SIG-M5 treated with dmso at 0.1 percent for 504 hours (cell line): ENCODE measurements around the gene SORCS1.

Experiments used
- DNase-seq: peaks from one replicate; lab custom pipeline; 2025; ENCODE audit not compliant: unreplicated experiment; lab: John Stamatoyannopoulos, UW

SORCS1 gene

DNA sequence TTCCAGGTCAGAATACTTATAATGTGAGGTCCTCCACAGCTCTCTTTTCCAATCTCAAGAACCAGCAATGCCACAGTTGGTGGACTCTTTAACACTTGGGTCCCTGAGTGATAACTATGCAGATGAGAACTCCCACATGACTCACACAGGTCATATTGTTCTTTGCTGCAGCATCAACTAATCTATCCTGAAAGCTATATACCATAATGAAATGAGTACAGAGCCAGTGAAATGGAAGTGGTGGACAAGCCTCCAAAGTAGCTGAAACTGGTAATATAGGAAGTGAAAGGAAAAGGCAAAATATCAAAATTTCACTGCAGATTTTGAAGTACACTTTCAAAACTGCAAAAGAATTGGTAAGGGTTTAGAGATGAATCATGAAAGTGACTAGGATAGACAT, 45.6 kb downstream of the SORCS1 start:
- no peak for DNase-seq

DNA sequence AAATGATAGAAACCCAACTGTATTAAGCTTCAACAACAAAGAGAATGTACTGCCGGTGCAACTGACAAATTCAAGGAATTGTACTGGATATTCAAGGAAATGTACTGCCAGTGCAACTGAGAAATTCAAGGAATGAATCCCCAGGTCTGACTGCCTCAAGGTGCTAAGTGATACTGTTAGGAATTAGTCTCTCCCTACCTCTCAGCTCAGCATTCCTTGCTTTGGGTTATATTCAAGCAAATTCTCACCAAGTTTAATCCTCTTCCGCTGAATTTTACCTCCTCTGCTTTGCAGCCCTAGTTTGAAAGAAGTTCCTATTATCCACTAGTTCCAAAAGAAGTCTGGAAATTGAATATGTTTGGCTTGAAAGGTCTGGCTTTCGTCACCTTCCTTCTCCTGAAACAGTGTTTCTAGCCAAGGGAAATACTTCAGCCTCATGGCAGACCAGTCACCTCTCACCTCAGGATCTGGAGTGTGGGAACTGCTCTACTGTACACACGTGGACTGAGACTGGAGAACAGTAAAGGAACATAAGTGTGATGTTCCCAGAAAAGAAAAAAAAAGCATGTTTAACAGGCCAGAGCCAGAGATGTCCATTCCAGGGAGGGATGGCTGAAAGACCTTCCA, 60.4 kb downstream of the SORCS1 start:
- no peak for DNase-seq

DNA sequence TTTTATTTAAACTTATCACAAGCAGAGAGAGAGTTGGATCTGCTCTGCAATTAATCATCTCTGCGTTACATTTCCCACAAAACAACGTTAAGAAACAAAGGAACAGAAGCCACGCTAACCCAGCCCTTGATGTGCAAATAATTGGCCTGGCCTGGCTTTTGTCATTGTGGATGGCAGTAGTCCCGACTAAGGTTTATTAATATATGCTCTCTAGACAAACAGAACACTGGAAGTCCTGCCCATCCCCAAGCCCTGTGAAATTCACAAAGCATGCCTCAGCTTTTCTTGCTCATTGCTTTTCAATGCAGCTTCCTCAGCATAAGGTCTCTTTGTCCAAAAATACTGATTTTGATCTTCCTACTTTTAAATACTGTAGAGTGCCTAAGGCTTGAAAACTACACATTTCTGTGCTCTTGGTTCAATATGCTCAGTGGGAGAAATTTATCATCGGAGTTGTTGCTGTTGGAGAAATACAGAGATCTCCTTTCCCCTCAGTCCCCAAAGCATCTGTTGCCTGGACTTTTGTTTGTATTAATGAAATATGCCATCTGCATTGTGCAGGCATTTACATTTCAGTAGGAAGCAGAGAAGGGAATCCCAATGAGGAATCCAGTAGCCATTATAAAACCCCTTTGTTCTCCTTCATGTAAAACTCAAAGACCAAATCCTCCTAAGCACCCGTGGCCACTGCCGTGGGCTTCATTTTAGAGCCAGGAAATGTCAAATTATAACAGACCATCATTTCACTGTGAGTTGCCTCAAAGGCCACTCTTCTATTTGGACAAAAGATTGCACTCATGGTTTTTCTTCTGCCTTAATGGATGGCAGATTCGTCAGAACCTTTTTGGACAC, 61.1 kb downstream of the SORCS1 start:
- DNase-seq, result no peak

DNA sequence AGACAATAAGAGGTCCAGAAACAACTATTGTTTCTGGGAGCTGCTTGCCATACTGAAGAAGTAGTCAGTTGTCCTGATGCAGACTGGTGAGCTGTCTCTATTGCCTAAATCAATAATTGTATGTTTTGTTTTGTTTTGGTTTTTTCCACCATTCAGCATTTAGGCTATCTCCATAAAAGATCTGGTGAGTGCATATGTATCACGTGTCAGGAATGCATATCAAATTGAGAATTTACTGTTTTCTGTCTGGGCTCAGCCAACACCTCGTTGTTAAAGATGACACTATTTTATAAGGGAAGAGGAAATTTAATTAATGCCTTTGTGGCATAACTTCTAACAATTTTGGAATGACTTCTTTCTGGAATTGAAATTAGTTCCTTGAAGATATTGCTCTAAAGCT, 66.2 kb downstream of the SORCS1 start:
- no peak for DNase-seq

DNA sequence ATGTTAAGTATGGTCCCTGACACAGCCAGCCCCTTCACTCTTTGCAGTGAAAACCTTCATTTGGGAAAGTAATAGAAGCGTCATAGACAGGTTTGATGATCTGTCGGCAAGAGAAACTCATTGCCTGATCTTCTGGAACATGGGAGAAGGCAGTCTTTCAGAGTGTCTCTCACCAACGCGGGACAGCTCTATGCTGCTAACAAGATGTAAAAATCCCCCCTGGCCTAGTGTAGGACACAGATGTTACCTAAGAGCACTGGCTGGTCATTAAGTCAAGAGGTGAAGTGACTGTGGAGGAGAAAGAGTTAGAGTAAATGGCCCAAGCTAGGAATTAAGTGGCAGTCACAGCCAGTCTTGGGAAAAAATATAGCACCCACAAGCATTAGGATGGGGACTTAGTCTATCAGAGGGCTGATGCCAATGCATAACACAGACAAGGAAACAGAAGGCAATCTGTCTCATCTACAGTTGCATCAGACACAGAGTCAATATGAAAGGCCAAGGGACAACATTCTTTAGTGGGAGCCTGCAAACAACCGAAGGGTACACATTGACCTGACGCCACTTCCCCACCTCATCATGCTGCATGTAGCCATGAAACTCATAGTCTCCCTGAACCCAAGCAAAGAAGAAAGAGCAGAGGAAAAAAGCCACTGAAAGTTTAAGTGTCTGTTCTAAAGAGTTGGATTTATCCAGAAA, 69.5 kb downstream of the SORCS1 start:
- DNase-seq, result peak; percentile 1

DNA sequence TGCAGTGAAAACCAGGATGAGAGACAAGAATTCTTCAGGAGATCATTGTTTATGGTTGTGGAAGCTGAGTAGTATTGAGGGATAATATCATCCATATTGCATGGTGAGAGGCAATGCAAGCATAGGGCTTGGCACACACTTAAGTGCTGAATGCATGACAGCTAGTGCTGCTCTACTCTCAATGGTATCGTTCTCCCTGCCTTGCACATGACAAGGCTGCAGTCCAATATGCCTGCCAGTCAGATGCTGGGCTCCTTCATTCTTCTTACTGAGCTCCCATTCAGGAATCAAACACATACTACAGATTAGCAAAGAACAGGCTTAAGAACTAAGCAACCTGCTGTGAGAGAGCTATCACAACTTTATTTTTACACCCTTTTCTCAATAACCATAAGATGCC, 72.2 kb downstream of the SORCS1 start:
- no peak for DNase-seq

DNA sequence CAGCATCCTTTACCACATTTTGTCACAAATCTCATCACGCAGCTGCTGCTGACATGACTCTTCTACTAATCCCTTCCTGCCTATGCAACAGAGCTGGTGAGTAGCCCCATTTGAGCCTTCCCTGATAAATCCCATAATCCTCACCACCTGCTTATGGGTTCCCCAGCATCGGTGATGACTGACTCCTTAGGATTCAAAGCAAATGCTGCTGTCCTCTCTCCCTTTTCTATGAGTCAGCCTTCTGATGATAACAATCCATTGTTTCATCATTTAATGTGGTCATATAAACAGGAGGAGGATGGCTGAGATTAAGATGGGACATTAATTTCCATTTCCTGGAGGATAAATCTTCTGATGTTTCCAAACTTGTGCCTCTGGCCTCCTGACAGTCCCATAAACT, 73.4 kb downstream of the SORCS1 start:
- DNase-seq, result no peak

DNA sequence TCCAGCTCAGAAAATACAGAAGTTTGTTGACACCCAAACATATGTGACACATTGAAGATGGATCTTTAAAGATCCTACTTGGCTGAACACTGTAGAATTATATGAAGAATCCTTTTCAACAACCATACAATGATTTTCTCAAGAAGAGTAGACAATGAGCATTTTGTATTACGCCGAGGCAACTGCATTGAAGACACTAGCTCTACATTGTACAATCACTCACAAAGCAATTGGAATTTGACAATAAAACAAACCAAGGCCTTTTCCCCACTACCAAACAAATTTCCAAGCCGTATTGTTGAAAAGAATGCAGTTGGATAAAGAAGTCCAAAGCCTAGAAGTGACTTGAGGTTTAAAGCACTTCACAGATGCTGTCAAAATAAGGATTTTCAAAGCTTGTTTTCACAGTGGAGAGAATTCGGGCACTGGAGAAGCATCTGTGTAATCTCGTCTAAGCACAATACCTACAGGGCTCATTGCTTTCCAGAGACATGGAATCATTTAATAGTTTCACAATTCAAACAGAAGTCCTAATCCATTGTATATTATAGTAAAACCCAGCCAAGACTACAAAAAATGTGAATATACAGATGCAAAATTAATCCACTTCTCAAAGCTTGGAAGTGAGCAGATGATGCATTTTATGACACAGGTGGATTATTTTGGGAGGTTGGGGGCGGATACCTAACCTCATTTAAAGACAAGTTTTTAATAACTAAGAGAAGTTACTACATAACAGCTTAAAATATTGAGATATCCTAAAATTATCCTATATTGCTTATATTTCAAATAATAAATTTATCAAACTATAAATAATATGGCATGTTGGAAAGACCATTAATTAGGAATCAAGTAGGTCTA, 78.6 kb downstream of the SORCS1 start:
- no peak for DNase-seq

DNA sequence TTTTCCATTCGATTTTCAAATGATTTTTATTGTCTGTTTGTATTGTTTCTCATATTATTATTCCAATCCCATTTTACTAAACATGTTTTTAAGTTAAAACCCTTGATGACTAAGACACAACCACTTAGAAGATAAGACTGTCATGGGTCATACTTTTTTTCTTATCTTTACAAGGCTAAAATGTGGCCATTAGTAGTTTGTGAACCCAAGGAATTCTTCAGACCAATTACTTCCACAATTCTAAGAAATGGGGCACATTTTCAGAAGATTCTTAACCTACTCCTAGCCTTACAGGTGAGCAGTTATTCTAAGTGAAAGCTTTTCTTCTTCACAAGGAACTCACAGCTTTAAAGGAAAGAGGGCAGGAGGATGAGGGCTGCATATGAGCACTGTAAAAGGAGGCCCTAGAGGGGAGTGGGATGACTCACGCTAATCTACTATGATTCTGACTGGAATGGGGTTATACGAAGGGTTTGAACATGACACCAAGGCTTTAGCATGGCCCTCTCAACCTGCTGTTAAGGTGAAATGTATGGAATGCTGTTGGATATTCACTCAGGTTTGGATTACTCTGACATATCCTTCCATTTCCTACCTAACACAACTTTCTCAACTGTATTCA, 81.0 kb downstream of the SORCS1 start:
- DNase-seq, result no peak

DNA sequence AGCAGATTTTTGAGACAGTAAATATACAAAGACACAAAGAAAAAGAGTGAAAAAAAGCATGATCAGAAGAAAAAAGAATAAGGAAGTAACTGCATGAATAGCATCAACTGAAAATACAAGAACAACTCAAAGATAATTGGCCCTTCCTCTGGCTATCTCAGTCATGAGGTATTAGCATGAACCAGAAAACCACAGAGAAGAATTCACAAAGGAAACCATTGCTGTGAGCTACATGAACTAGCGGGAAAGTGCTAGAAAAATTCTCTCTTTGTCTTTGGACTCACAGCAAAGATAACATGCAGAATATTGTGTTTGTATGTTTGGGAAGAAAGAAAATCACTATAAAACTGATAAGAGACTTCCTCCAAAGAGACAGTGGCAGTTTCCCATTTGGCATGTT, 82.9 kb downstream of the SORCS1 start:
- DNase-seq, result no peak

DNA sequence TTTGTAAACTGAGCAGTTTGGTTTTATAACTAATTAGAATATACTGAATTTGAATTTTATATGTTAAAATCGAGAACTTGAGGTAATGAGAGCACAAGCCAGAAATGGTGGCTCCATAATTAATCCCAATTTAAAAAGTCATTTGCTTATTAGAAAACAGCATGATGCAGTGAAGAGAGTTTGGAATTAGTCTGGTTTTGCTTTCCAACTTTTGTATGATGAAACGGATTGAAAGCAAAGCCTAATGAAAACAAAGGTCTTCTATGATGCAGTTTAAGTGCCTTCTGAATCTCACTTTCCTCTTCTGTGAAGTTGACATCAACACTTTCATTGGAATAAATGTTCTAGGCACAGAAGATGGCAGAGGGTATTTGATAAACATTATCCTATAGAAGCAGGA, 89.4 kb downstream of the SORCS1 start:
- DNase-seq, result no peak

DNA sequence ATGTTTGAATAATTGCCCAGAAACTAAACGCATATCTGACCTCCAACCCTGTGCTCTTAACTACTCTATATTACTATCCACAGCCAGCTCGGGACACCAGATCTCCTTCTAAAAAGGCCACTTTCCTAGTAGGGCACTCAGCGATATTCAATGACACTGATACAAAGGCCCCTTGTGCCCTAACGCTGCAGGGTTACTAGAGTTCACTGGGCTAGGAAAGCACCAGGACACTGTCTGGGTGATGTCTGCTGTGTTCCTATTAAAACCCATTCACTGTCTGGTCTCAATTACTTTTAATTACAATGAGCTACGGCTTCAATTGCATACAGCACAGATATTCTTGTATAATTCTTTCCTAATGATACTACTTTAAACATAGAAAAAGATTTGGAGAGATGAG, 91.7 kb downstream of the SORCS1 start:
- DNase-seq, result no peak

DNA sequence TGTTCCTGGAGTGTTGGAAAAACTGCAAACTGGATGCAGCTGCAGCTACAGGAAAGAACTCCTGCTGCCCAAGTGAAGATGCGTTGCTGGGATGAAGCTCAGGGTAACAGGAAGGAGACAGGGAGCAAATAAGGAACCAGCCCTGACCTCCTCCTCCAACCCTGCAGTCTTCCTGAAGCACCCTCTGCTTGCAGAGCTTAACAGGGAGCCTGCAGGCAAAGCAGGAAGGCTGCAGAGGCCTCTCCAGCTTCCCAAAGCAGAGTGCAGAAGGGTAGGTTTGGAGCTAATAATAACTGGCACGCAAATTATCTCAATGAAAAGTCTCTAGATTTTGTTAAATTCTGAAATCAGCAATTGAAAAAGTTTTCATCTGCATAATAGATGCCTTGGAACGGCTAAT, 92.5 kb downstream of the SORCS1 start:
- no peak for DNase-seq

DNA sequence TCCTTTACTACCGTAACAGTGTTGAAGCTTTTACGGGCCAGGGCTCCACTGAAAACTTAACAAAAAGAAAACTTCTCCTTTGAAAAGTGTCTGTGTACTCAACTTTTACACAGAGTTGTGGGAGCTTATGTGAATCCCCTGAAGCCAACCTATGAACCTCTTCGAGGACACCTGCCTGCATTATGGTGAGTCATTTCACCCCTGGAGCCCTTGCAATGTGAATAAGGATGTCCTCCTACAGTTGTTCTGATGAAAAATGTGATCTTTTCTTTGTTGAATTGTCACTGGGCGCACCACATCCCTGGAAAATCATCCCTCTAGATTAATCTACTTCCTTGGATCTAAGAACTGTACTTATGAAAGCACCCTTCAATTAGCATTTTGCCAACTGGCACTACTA, 93.2 kb downstream of the SORCS1 start:
- DNase-seq, result no peak

DNA sequence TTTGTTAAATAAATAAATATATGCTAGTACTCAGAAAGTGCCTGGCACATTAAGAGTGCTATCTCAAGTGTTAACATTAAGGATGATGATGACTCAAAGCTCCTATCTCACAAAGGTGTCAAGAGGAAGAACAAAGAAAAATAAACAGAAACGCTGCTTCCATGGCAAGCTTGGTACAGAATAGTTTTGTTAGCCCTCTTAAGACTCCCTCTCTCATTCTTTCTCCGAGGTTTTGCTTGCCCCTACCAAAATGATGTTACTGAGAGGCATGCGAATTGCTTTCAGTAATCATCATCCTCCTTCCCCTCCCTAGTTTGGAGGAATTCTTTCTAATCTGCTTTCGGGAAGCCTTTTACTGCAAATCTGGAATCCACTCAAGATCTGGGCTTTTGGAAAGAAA, 96.7 kb downstream of the SORCS1 start:
- no peak for DNase-seq

DNA sequence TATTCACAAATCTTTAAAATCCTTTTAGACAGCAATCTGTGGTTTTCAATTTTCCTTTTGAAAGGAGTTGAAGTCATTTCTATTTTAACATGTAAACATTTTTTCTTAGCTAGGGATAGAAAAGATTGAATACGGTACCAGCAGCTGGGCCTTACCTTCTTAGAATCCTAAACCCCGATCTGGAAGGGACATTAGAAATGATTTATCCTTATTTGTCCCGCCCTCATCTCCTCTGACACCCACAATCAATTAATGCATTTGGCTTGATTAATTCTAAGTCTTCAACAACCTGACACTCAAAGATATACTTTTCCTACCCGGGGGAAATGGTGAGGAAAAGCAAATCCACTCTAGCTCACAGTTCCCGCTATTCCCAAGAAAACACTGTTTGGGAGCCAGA, 100.4 kb downstream of the SORCS1 start:
- DNase-seq, result no peak

DNA sequence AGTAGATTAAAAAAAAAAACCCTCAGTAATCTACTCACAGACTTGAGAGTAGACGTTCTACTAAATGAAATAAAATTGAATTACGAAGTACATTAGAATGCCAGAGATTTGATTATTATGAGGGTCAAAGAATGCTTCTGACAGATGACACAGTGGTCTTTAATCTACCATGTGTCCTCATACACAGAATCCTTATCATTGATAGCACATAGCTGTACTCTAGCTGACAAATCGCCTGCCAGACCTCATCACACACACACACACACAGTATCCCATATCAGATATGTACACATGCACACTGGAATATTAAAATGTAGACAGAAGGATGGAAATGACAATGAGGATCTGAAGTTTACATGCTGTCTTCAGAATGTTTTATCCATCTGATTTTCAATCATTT, 104.6 kb downstream of the SORCS1 start:
- no peak for DNase-seq

DNA sequence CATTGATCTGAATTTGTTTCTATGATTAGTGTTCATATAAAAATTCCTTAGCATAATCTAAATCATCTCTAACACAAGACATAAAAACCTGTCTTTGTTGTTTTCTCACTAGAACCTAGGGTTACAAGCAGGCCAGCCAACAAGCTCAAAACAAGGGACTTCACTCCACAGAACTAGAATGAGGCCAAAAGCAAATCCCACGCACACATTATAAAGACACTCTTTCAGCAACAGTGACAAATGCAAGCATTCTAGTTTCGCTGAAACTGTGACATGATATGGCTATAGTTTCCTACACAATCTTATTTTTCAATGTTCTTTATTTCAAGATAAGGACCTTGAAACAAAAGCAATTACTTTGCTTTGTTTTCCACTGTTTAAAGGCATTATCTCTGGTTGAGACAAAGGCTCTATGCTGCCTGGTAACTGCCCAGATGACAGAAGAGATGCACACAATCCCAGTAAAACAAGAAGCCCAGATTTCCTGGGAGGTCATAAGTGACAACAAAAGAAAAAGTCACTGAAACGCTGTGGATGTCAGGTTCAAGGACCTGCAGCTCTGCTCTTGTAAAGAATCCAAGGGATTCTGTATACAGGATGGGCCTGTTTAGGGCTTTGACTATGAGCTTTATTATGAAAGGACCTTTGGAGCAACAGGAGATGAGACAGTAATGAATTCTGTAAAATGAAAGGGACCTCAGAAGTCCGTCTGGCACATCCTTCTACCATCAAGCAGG, 105.3 kb downstream of the SORCS1 start:
- DNase-seq, result no peak

DNA sequence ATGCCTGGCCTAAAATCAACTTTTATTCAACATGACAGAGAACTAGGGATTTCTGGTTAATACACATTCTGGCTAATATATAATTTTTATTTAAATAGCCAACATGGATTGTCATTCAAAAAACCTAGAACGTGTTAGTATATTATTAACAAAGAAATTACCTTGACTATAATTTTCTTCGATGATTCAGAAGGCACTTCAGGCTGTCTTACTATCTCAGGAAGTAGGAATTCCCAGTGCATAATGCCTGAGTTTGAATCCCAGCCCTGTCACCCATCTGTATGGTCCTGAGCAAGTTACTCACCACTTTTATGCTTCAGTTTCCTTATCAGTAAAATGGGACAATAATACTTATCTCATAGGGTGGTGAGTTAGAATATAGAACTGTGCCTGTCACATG, 106.2 kb downstream of the SORCS1 start:
- no peak for DNase-seq

DNA sequence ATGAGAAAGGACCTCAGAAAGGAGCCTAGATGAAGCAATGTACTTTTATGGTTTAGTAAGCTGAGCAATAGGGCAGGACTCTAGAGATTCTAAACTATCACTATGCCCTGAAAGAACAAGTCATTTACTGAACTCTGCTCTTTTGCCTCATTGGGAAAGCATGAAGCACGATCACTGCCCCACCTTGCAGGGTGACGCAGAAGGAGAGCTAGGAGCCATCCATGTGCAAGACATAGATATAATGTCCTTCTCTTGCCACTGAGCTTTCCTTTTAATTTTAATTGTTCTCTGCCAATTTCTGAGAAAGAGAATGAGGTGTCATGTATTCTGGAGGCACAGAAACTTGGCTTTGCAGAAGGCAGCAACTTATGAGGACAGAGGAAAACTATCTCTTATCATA, 108.3 kb downstream of the SORCS1 start:
- DNase-seq, result no peak
